ENCODE measurements around the gene CCSER1.

DNA sequence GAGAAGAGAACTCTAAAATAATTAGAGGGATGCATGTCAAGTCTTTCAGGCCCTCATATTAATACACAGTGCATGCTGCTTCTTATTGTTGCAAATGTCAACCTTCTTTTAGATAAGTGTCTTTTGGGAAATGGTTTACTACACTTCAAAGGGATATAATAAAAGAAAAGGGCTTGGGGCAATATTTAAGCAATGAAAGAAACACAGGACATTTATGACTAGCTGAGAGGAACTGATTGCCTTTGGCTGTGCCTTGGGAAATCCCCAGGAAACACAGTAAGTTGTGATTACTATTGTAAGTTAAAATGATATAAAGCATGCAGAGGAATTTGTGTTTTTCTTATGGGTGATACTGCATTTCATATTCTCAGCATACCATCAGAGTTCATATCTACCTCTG is 1140.3 kb downstream of the CCSER1 start:
- no peak for TF ChIP-seq EZH2 (IDR thresholded peaks at IDR 0.05; ENCODE audit: insufficient read depth, poor library complexity, severe bottlenecking)
- TF ChIP-seq EZH2phosphoT487 (IDR thresholded peaks at IDR 0.05; ENCODE audit: insufficient read depth, low read depth), result no peak

All from GM23248 (cell line).